ENCODE measurements around the gene TGFBR3.

The TGFBR3 gene

DNA sequence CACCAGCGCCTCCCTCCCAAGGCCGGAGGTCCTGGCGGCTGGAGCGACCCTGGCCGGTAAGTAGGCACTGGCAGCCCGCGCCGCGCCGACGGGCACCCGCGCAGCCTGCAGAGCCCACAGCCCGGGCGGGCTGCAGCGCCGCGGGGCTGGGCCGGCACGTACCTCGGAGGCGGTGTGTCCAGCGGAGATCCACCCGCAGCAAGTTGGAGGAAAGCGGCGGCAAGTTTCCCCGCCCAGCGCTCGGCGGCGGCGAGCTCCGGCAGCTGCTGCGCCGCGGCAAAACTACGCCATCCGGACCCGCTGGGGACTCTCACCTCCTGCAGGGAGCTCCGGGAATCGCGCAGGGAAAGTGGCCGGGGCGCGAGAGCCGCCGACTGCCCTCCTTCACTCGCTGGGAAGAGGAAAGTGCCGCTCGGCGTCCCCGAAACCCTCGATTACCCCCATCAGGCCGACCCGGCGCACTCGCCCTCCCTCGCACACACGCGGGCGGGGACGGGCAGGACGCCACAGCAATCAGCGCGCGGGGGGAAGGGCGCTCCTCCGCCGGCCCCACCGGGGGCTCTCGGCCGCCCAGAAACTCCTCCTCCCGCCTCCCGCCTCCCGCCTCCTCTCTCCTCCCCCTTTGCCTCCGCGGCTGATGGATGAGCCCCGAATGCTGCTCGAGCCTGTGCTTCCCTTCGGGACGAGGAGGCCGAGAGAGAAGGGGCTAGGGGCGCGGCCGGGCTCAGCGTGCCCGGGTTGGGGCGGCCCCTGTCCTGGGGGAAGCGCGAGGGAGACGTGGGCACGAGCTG, at the start of gene TGFBR3:
Gene TGFBR3 (minus strand): TSS at position 436 of the 791 bp plus-strand sequence. CDS start 24,620 bp downstream, outside the sequence.
- peak; percentile 98 for DNase-seq (ENCODE audit: low spot score)

GRCh38 chr1:91929250-91929649, 43.3 kb upstream of the TGFBR3 start:
- no peak for DNase-seq (ENCODE audit: low spot score)

DNA sequence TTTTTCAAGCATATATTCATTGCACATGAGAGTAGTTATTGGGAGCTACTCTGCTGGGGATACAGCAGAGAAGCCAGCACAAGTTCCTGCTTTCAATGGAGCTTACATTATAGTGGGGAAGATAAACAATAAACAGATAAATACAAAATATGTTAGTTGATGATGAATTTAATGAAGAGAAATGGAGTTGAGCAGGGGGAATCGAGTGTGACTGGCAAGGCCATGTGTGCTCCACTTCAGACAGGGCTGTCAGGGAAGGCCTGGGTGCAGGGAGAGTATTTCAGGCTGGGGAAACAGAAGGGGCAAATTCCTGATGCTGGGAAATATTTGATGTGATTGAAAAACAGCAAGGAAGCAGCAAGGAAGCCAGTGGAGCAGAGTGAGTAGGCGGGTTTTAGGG, 42.1 kb upstream of the TGFBR3 start:
- no peak for DNase-seq (ENCODE audit: low spot score)

DNA sequence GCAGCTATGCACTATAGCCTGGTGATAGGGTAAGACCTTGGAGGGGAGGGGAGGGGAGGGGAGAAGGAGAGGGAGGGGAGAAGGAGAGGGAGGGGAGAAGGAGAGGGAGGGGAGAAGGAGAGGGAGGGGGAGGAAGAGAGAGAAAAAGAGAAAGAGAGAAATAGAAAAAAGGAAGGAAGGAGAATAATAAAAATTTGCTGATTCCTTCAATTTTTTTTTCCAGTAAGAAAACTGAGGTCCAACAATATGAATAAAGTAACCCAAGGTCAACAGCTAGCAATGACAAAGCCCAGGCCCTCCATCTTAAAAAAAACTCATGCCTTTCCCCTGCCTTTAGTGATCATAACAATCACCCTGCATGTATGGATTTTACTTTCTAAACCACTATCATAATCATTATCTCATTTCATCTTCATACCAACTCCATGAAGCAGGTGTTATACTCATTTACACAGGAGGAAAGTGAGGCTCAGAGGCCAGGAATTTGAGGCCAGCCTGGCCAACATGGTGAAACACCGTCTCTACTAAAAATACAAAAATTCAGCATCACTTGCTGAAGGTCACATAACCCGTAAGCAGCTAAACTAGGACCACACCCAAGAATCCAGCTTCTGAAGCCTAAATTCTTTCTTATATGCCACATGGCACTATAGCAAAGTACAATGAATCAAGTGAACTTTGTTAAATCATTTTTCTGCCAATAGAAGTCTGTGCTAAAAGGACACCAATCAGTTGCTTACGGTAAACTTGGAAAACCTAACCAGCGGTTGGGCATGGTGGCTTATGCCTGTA, 39.9 kb upstream of the TGFBR3 start:
- DNase-seq (ENCODE audit: low spot score): no peak

DNA sequence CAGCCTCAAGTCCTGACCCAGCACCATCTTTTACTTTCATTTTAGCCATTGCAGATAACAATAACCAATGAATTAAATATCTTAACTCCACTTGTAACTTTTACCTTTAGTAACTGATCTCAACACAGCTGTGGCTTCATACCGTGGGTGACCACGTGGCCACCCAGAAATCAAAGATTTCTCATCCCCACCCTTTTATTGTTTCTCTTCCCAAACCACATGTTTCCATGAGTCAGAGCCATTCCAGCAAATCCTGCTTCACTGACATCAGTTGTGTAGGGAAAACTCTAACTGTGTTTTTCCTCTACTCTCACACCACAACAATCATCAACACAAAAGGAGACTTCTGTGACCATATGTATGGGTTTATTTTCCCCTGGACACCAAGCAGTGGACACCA, 38.2 kb upstream of the TGFBR3 start:
- no peak for DNase-seq (ENCODE audit: low spot score)

DNA sequence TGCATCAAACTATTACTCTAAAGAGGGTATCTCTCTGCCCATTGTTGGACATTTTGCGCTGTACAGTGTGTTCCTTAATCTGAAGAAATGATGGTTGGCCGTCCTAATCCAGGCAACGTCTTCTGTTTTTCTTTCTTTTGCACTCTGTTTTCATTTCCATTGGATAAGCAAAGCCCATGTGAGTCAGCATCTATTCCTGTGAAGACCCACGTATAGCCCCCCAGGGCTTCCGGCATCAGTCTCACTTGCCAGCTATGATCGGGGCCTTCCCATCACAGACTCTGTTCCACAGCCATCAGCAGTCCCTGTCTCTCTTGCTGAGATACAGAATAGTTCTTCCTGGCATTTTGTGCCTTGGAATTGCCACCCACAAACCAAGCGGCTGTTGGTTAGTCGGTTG, 34.0 kb upstream of the TGFBR3 start:
- no peak for DNase-seq (ENCODE audit: low spot score)

DNA sequence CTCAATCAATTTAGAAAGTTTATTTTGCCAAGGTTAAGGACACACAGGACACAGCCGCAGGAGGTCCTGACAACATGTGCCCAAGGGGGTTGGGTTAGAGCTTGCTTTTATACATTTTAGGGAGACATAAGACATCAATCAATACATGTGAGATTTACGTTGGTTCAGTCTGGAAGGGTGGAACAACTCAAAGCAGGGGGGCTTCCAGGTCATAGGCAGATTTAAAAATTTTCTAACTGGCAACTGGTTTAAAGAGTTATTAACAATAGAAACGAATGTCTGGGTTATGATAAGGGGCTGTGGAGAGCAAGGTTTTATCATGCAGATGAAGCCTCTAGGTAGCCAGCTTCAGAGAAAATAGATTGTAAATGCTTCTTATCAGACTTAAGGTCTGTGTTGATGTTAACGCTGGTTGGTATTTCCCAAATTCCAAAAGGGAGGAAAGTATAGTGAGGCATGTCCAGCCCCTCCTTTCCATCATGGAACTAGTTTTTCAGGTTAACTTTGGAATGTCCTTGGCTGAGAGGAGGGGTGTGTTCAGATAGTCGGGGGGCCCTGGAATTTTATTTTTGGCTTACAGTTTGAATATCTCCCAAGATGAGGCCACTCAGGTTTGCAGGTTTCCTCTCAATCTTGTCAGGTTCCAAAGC, 31.0 kb upstream of the TGFBR3 start:
- no peak for DNase-seq (ENCODE audit: low spot score)

DNA sequence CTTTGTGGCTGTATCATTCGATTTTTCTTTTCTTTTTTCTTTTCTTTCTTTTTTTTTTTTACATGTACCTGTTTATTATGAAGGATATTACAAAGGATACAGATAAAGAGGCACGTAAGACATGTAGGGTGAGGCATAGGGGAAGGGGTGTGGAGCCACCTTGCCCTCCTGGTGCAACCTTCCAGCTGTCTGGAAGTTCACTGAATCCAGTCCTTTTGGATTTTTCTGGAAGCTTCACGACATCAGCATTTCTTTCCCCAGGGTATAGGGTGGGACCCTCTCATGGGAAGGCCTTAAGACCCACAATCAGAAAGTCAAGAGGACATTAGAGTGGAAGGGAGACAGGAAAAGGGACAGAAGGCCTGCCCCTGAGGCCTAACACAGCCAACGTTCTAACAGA, 30.1 kb upstream of the TGFBR3 start:
- no peak for DNase-seq (ENCODE audit: low spot score)

GRCh38 chr1:91913018-91913417, 27.1 kb upstream of the TGFBR3 start:
- DNase-seq (ENCODE audit: low spot score): no peak

GRCh38 chr1:91912266-91912665, 26.3 kb upstream of the TGFBR3 start:
- DNase-seq (ENCODE audit: low spot score): no peak

DNA sequence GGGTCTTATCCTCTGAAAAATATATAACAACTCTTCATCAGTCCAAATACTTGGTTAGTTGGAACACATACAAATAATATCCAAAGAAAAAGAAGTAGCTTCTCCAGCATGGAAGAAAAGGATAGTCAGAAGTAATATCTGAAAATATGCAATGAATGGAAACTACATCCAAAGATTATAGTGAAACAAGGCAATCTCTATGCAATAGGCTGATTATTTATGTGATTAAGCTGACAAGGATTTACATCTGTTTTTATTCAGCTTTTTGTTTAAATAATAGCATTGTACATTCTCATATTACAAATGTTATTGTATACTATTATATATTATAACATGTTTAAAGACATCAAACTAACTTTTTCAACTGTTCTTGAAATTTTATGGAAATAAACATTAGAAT, 15.3 kb upstream of the TGFBR3 start:
- DNase-seq (ENCODE audit: low spot score): no peak

- no peak for DNase-seq (ENCODE audit: low spot score)
Observed at GRCh38 chr1:91900562-91900961, 14.6 kb upstream of the TGFBR3 start.

DNA sequence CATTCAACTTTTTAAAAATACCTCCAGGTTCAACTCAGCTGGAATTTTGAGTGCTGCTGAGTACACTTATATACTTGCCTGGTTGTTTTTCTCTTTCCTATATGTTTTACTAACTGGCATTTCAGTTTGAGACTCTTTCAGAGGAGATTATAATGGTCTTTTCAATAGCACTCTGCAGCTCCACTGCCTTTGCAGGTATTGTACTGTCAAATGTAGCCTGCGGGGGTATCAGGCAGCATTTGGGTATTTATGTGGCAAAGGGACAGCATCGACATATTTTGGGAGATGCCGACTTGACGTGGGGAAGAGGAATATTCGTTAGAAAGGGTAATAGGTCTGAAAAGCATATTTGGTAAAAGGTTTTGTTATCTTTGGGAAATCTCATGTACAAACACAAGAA, 11.1 kb upstream of the TGFBR3 start:
- no peak for DNase-seq (ENCODE audit: low spot score)

- no peak for DNase-seq (ENCODE audit: low spot score)
Observed at GRCh38 chr1:91895832-91896556, 10.0 kb upstream of the TGFBR3 start.

DNA sequence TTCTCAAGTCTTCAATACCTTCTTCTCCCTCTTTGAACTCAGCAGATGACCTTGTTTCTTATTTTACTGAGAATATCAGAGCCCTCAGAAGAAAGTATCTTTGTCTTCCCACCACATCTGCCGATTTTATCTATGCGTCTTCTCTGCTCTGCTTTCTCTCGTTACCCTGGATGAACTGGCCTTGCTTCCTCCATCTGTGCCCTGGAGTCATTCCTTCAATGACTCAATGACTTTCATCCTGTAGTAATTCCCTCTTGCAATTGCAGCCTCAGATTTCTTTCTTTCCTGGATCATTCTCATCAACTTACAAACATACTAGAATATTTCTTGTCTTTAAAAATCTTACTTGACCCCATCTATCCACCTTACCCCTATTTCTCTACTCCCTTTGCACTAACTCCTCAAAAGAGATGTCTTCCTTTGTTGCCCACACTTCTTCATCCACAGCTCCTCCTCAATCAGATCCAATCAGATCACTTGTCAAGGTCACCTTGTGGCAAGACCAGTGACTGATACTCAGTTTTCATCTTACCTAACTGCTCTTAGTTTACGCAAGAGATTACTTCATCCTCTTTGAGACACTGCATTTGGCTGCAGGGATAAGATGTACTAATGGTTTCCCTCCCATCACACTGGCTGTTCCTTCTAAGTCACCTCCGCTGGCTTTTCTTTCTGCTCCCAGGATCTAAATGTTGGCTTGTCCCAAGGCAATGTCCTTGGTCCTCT, 8.2 kb upstream of the TGFBR3 start:
- no peak for DNase-seq (ENCODE audit: low spot score)

DNA sequence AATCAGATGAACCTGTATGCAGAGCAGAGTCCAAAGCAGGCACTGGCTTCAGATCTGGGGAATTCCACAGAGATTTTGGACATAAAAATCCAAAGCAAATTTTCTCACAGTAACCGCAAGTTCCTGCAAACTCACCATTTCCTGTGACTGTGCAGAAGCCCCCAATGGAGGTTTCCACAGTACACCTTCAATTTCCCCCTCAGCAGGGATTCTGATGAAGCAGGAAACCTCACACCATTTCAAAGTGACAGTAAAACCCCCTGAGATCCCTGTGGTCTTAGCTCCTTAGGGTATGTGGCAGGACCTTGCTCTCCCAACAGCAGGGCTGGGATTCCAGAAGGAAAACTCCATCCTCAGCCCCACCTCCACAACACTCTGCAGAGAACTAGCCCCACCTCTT, 6.0 kb upstream of the TGFBR3 start:
- no peak for DNase-seq (ENCODE audit: low spot score)

- no peak for DNase-seq (ENCODE audit: low spot score)
Observed at GRCh38 chr1:91891454-91891853, 5.5 kb upstream of the TGFBR3 start.

DNA sequence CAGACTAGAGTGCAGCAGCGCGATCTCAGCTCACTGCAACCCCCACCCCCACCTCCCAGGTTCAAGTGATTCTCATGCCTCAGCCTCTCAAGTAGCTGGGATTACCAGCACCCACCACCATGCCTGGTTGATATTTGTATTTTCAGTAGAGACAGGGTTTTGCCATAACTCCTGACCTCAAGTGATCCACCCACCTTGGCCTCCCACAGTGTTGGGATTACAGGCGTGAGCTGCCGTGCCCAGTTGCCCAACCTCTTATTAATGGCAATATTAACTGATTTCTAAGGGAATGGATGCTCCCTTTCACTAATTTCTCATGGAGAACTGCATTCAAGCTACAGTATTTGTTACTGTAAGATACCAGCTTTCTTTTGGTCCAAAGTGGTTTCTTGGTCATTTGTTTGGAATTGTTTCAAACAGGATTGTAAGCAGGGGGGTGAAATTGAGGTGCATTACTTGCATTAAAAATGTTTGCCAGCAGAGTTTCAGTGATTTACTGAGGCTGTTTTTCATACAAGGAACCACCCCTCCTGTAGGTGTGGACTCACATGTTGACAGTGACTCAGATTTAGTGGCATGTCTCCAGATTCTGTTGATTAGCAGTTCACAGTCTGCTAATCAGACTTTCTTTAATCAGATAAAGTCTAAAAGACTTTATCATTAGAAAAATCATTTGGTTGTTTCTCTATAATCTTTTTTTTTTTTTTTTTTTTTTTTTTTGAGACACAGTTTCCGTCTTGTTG, 3.9 kb upstream of the TGFBR3 start:
- no peak for DNase-seq (ENCODE audit: low spot score)

GRCh38 chr1:91885213-91885715, 687 bp downstream of the TGFBR3 start:
- peak; percentile 73 for DNase-seq (ENCODE audit: low spot score)

GRCh38 chr1:91884459-91885212, 1.3 kb downstream of the TGFBR3 start:
- peak; percentile 72 for DNase-seq (ENCODE audit: low spot score)
